Measurements from ENCODE around the gene GUCY1A2. TPM values are rescaled to one million over a fixed set of nuclear protein-coding genes. Genes with fewer than 3 reads are reported as not detected.

The GUCY1A2 gene
- total and polyA plus RNA-seq, 11 donors = 0.93 to 14.1 (median 10.1) TPM

DNA sequence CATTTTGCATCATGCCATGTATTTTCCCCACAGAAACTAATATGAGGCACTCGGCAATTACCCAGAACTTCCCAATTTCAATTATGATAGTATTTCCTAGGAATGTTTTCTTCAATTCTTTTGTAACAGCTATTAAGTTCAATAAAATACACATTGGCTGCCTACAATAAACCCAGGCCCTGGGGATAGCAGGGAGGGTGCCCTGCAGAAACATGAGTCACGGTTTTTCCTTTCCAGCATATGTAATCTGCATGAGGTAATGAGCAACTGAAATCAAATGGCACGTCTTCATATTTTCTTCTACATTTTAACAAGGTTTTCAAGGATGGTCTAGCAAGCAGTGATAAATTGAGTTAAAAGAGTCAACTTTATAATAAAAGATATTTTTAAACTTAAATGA lies 32.0 kb downstream of the GUCY1A2 start:
- DNase-seq (peak in 1 of 5 donors; percentile 18), ATAC-seq (peak in 2 of 4 donors; percentile 25 to 30)
- H3K4me1 ChIP-seq = peaks cover 0 to 41% (median 1%) of the 10 kb centered on the region in 12 donors
- no peaks in the 10 kb centered on the region for H3K9me3 ChIP-seq
- H3K36me3 ChIP-seq = no peaks in the 10 kb centered on the region
- TF ChIP-seq POLR2A (IDR thresholded peaks at IDR 0.05) = no peak
- TF ChIP-seq, protein P1, sequence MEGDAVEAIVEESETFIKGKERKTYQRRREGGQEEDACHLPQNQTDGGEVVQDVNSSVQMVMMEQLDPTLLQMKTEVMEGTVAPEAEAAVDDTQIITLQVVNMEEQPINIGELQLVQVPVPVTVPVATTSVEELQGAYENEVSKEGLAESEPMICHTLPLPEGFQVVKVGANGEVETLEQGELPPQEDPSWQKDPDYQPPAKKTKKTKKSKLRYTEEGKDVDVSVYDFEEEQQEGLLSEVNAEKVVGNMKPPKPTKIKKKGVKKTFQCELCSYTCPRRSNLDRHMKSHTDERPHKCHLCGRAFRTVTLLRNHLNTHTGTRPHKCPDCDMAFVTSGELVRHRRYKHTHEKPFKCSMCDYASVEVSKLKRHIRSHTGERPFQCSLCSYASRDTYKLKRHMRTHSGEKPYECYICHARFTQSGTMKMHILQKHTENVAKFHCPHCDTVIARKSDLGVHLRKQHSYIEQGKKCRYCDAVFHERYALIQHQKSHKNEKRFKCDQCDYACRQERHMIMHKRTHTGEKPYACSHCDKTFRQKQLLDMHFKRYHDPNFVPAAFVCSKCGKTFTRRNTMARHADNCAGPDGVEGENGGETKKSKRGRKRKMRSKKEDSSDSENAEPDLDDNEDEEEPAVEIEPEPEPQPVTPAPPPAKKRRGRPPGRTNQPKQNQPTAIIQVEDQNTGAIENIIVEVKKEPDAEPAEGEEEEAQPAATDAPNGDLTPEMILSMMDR (IDR thresholded peaks at IDR 0.05) = no peak
- peak overlapping the region in 2 of 12 donors; percentile 28 to 53 for H3K27ac ChIP-seq
- no peaks in the 10 kb centered on the region for H3K27me3 ChIP-seq
- H3K4me3 ChIP-seq = no peak overlapping the region
- WGBS, 4 donors = 69 to 80% (median 74%) methylated on average over 3 of the region's 3 CpGs
- intact Hi-C loops (cut with DNase I) = no loop called here

DNA sequence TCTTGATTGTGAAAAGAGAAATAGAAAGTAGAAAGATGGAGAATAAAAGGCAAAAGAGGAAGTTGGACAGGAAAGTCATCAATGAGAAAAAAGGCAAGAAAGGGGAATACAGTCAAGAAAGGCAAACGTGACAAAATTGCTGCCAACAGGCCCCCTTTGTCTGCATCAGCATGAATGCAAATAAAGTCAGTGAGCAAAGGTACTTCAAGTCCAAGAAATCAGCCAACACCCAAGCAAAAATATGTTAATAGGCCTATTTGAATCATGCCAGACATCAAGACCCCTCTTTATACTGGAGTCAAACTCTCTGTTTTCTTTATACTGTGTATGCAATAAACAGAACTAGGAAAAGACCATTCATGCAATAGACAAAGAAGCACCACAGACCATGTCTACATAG lies 34.3 kb downstream of the GUCY1A2 start:
- Histone ChIP-seq H3K27me3 (no peaks in the 10 kb centered on the region), H3K9me3 (no peaks in the 10 kb centered on the region), H3K4me1 (peaks cover 0 to 22% (median under 1%) of the 10 kb centered on the region in 12 donors), H3K4me3 (no peak overlapping the region), H3K27ac (peak overlapping the region in 1 of 12 donors; percentile 7), H3K36me3 (no peaks in the 10 kb centered on the region)
- intact Hi-C loops (cut with DNase I) = loop anchor here in 1 of 10 donors (2.0 kb wide), 1 partner anchor 75 kb away; no protein-coding TSS in a partner anchor
- TF ChIP-seq POLR2A (IDR thresholded peaks at IDR 0.05) = no peak
- TF ChIP-seq, protein P1 (IDR thresholded peaks at IDR 0.05) = no peak
- 29 to 44% (median 41%) methylated on average over 1 of the region's 1 CpG for WGBS, 4 donors
- no peak for DNase-seq
- no peak for ATAC-seq

DNA sequence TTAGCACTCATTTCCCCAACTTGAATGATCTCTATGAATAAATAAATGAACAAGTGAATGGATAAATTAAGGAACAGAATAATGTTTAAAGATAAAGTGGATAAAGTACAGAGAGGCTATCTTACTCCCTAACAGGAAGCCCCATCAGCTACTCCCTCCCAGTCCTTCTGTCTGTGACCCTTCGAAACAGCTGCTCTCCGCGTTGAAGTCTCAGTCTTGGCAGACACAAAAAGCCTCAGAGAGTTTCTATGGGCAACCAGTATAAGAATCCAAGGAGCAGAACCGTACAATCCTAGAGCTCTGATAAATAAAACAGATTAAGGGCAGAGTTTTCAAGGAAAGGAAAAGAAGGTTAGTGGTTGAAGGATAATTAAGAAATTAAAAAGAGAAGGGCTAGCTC lies 35.0 kb downstream of the GUCY1A2 start:
- intact Hi-C loops (cut with DNase I) = loop anchor here in 1 of 10 donors (2.0 kb wide), 1 partner anchor 74 kb away; no protein-coding TSS in a partner anchor
- 43 to 64% (median 49%) methylated on average over 4 of the region's 4 CpGs for WGBS, 4 donors
- Histone ChIP-seq H3K4me1 (peaks cover 0 to 15% (median 0%) of the 10 kb centered on the region in 12 donors), H3K27me3 (no peaks in the 10 kb centered on the region), H3K27ac (peak overlapping the region in 1 of 12 donors; percentile 7), H3K36me3 (no peaks in the 10 kb centered on the region), H3K4me3 (no peak overlapping the region), H3K9me3 (no peaks in the 10 kb centered on the region)
- DNase-seq (peak in 2 of 5 donors; percentile 25 to 29), ATAC-seq (peak in 3 of 4 donors; percentile 44 to 63 (median 45))
- TF ChIP-seq POLR2A (IDR thresholded peaks at IDR 0.05) = no peak
- TF ChIP-seq, protein P1 (IDR thresholded peaks at IDR 0.05) = no peak

DNA sequence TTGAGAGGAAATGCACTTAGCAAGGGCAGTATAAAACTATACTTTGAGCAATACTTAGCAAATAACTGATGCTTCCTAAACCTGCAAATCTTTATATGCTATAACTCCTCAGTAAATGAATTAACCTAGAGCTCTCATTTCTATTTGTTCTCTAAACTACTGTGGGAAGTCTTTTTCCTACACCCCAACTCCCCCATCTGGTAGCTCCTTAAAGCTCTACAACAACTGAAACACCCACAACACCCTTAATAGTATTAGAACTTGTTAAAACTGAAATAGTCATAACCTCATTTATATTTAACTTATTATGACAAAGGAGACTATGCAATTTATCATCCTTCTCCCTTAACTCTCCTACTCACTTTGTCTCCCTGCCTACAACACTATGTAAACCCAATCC lies 43.4 kb downstream of the GUCY1A2 start:
- Histone ChIP-seq H3K27ac (no peak overlapping the region), H3K4me1 (peaks cover 0 to 10% (median 0%) of the 10 kb centered on the region in 12 donors), H3K36me3 (no peaks in the 10 kb centered on the region), H3K9me3 (no peaks in the 10 kb centered on the region), H3K27me3 (no peaks in the 10 kb centered on the region), H3K4me3 (no peak overlapping the region)
- intact Hi-C loops (cut with DNase I) = no loop called here
- DNase-seq (no peak), ATAC-seq (no peak)
- TF ChIP-seq, protein P1 (IDR thresholded peaks at IDR 0.05) = no peak
- no peak for TF ChIP-seq POLR2A (IDR thresholded peaks at IDR 0.05)
